B cell (primary cell): ENCODE results near the gene NDUFB10. TPM values are rescaled to one million over a fixed set of nuclear protein-coding genes. Genes with fewer than 3 reads are reported as not detected.

Experiments
- ATAC-seq: fragments of 200-7000 bp; cut with Tn5 transposase; one replicate; pipeline ENCODE4 v1.10.0; 2021; ENCODE audit warnings: low read depth, mild to moderate bottlenecking, moderate number of reproducible peaks, moderate library complexity
- CTCF ChIA-PET: fragments of 350-600 bp; sonication (Branson Sonifier 250); formaldehyde crosslinking; loops from one replicate; lab custom pipeline; 2021; ENCODE audit warnings: antibody characterized with exemption, inconsistent platforms; lab: Charles Lee
- POLR2A ChIA-PET: fragments of 350-600 bp; sonication (Branson Sonifier 250); formaldehyde crosslinking; loops from one replicate; lab custom pipeline; 2021; ENCODE audit warnings: antibody characterized with exemption; lab: Charles Lee
- DNase-seq: peaks from one replicate; pipeline ENCODE4 v3.0.0; 2013
- H2AFZ ChIP-seq: 2 replicates; pipeline ENCODE4 v1.6.1; 2012; ENCODE audit warnings: mild to moderate bottlenecking, low read depth, low read length; ENCODE audit not compliant: insufficient read depth, poor library complexity, severe bottlenecking
- H3K27ac ChIP-seq, 2 donors: 1 replicate in 1 of 2; 2 replicates in 1 of 2; pipeline ENCODE4 v1.5.1; 2012 to 2013; ENCODE audit warnings: low read length in 2 of 2, mild to moderate bottlenecking in 2 of 2, moderate library complexity in 1 of 2
- H3K27me3 ChIP-seq, 4 experiments: fragments of 200-600 bp in 1 of 4; sonication (generic) in 1 of 4; replicated peaks in 1 of 4; 1 replicate in 2 of 4; 2 replicates in 2 of 4; pipeline versions ENCODE4 v1.6.1 to v1.7.0; 2013 to 2016; ENCODE audit warnings: low read length in 3 of 4, mild to moderate bottlenecking in 2 of 4, mixed read lengths in 1 of 4, moderate library complexity in 1 of 4; ENCODE audit not compliant: insufficient read depth in 4 of 4, control insufficient read depth in 3 of 4; ENCODE audit errors: control extremely low read depth in 1 of 4
- H3K36me3 ChIP-seq, 2 experiments: replicated peaks in 1 of 2; 1 replicate in 1 of 2; 2 replicates in 1 of 2; pipeline versions ENCODE4 v1.6.1 to v1.7.1; 2013; ENCODE audit warnings: low read length in 1 of 2; ENCODE audit not compliant: insufficient read depth in 2 of 2, control insufficient read depth in 1 of 2; ENCODE audit errors: control extremely low read depth in 1 of 2, extremely low read depth in 1 of 2
- H3K4me1 ChIP-seq, 2 donors: fragments of 200-600 bp in 1 of 2; sonication (generic) in 1 of 2; 1 replicate in 1 of 2; 2 replicates in 1 of 2; pipeline versions ENCODE4 v1.5.1 to v1.6.1; 2013 to 2017; ENCODE audit warnings: low read length in 2 of 2; ENCODE audit not compliant: control insufficient read depth in 2 of 2, insufficient read depth in 2 of 2
- H3K4me2 ChIP-seq: replicated peaks from 2 replicates; pipeline ENCODE3; 2012; ENCODE audit warnings: mild to moderate bottlenecking, low read depth, low read length; ENCODE audit not compliant: poor library complexity, severe bottlenecking
- H3K4me3 ChIP-seq, 5 experiments: fragments of 200-600 bp in 1 of 5; sonication (generic) in 1 of 5; 1 replicate in 3 of 5; 2 replicates in 2 of 5; pipeline versions ENCODE4 v1.5.1 to v1.7.0; 2011 to 2016; ENCODE audit warnings: low read length in 4 of 5, mild to moderate bottlenecking in 4 of 5, low read depth in 2 of 5, control low read depth in 1 of 5, moderate library complexity in 1 of 5; ENCODE audit not compliant: insufficient read depth in 1 of 5; ENCODE audit errors: control extremely low read depth in 1 of 5, extremely low read depth in 1 of 5
- H3K79me2 ChIP-seq: fragments of 200-600 bp; sonication (generic); one replicate; pipeline ENCODE4 v1.6.0; 2016; ENCODE audit warnings: low read length; ENCODE audit not compliant: control insufficient read depth, insufficient read depth
- H3K9ac ChIP-seq: fragments of 200-600 bp; sonication (generic); 2 replicates; pipeline ENCODE4 v1.6.1; 2017; ENCODE audit warnings: mild to moderate bottlenecking, low read length, moderate library complexity
- H3K9me3 ChIP-seq, 3 donors: one replicate each; pipeline versions ENCODE4 v1.6.1 to v1.7.1; 2013; ENCODE audit warnings: low read length in 2 of 3; ENCODE audit not compliant: control insufficient read depth in 2 of 3, insufficient read depth in 1 of 3; ENCODE audit errors: control extremely low read depth in 1 of 3
- H4K20me1 ChIP-seq: 2 replicates; pipeline ENCODE4 v1.6.0; 2012; ENCODE audit warnings: mild to moderate bottlenecking, low read length; ENCODE audit not compliant: insufficient read depth, control insufficient read depth, poor library complexity, severe bottlenecking
- H3K27ac Mint-ChIP-seq: one replicate; pipeline ENCODE4 v1.8.0; 2021; ENCODE audit warnings: mixed read lengths
- H3K27me3 Mint-ChIP-seq: one replicate; pipeline ENCODE4 v1.8.0; 2021; ENCODE audit warnings: mixed read lengths
- H3K4me1 Mint-ChIP-seq: one replicate; pipeline ENCODE4 v1.8.0; 2021; ENCODE audit warnings: mixed read lengths
- H3K4me3 Mint-ChIP-seq: one replicate; pipeline ENCODE4 v1.8.0; 2021; ENCODE audit warnings: mixed read lengths
- H3K9me3 Mint-ChIP-seq: one replicate; pipeline ENCODE4 v1.8.0; 2022; ENCODE audit warnings: mixed read lengths; ENCODE audit not compliant: insufficient read depth
- CTCF ChIP-seq: fragments of 200-600 bp; IDR thresholded peaks from one replicate; pipeline ENCODE4 v1.8.0; 2022; ENCODE audit warnings: antibody characterized with exemption, mild to moderate bottlenecking
- EZH2 ChIP-seq: IDR thresholded peaks from 2 replicates; pipeline ENCODE4 v1.6.1; 2012; ENCODE audit warnings: borderline replicate concordance, low read depth, mild to moderate bottlenecking, moderate library complexity, low read length; ENCODE audit not compliant: insufficient read depth, poor library complexity, severe bottlenecking
- WGBS: methylation state at CpG from one replicate; pipeline ENCODE4 v1.1.5; 2013; ENCODE audit warnings: missing lambda C conversion rate; ENCODE audit not compliant: insufficient coverage; 5-methylcytosine and 5-hydroxymethylcytosine counted together
- intact Hi-C: fragments of 100-400 bp; cut with micrococcal nuclease; formaldehyde crosslinking; loops from one replicate; pipeline ENCODE4 v1.10.0; 2022
- polyA plus RNA-seq: library from polyadenylated mRNA; depleted of rRNA; stranded (reverse); fragments of >200 nt; gene quantifications from 2 replicates; pipeline ENCODE4 v1.2.3, GENCODE V29; 2012
- total RNA-seq, 2 donors: library from RNA; stranded (reverse); fragments of 120-200 nt in 1 of 2; gene quantifications; 1 replicate in 1 of 2; 2 replicates in 1 of 2; pipeline versions ENCODE4 v1.2.3 to v1.2.4, GENCODE V29; 2013 to 2022

NDUFB10 gene
- total and polyA plus RNA-seq, 2 donors (not counting 1 experiment from before 2014, with no cell fraction given) = 70.4 to 92.6 TPM

- 100% methylated on average over 7 of the region's 8 CpGs for whole genome bisulfite sequencing
- Histone ChIP-seq H3K27ac (no peak overlapping the region), H3K4me2 (no peak overlapping the region), H2AFZ (no peak overlapping the region), H3K4me3 (no peak overlapping the region), H3K4me1 (peaks cover 10 to 26% of the 10 kb centered on the region in 2 donors), H3K36me3 (peaks cover 0 to 42% of the 10 kb centered on the region in 2 experiments), H3K9me3 (peaks cover 0 to 6% (median 0%) of the 10 kb centered on the region in 3 donors), H3K27me3 (peaks cover 0 to 47% (median 11%) of the 10 kb centered on the region in 4 experiments), H4K20me1 (peaks cover 48% of the 10 kb centered on the region), H3K9ac (no peak overlapping the region), H3K79me2 (peaks cover 35% of the 10 kb centered on the region)
- no peak for DNase-seq
- H3K4me3 Mint-ChIP-seq = no peak overlapping the region
- intact Hi-C loops = no loop called here
- ATAC-seq = no peak
- CTCF ChIA-PET = no interaction called here
- no peaks in the 10 kb centered on the region for H3K9me3 Mint-ChIP-seq
- no peak for TF ChIP-seq EZH2
- TF ChIP-seq CTCF = no peak
- peaks cover 18% of the 10 kb centered on the region for H3K4me1 Mint-ChIP-seq
- H3K27ac Mint-ChIP-seq = no peak overlapping the region
- H3K27me3 Mint-ChIP-seq = no peaks in the 10 kb centered on the region
- POLR2A ChIA-PET = interaction anchor here (1.8 kb wide), 1 partner anchor 12 kb away, joined by 7 read pairs; the partner anchor contains the start of gene RPS2
Measured at GRCh38 chr16:1976216-1976520, 16.8 kb downstream of the NDUFB10 start.

- no peaks in the 10 kb centered on the region for H3K9me3 Mint-ChIP-seq
- ATAC-seq (no peak), DNase-seq (no peak)
- no peak overlapping the region for H3K4me3 Mint-ChIP-seq
- peaks cover 0 to 58% (median 16%) of the 10 kb centered on the region in 4 experiments for H3K27me3 ChIP-seq
- peaks cover 13% of the 10 kb centered on the region for H3K4me1 Mint-ChIP-seq
- peaks cover 0 to 6% (median 0%) of the 10 kb centered on the region in 3 donors for H3K9me3 ChIP-seq
- intact Hi-C loops = no loop called here
- no peak overlapping the region for H2AFZ ChIP-seq
- H3K36me3 ChIP-seq = peaks cover 0 to 42% of the 10 kb centered on the region in 2 experiments
- no peak overlapping the region for H3K4me3 ChIP-seq
- H3K27ac Mint-ChIP-seq = no peak overlapping the region
- H3K9ac ChIP-seq = no peak overlapping the region
- WGBS = 97% methylated on average over 33 of the region's 33 CpGs
- H3K27ac ChIP-seq = no peak overlapping the region
- H3K79me2 ChIP-seq = peaks cover 27% of the 10 kb centered on the region
- no peak overlapping the region for H3K4me2 ChIP-seq
- H4K20me1 ChIP-seq = peaks cover 48% of the 10 kb centered on the region
- no peaks in the 10 kb centered on the region for H3K27me3 Mint-ChIP-seq
- ChIA-PET CTCF (interaction anchor here (1.3 kb wide), 2 partner anchors 27 to 163 kb away, joined by 3 to 4 read pairs; no protein-coding TSS in a partner anchor), POLR2A (interaction anchor here (0.7 to 2.0 kb wide), 4 partner anchors 11 to 14 kb away, joined by 3 to 7 read pairs (median 4); partner anchors contain the start of genes RNF151 and RPS2)
- no peak for TF ChIP-seq EZH2
- TF ChIP-seq CTCF = no peak
- H3K4me1 ChIP-seq = peaks cover 9 to 21% of the 10 kb centered on the region in 2 donors
Measured at GRCh38 chr16:1976951-1977874, 17.9 kb downstream of the NDUFB10 start.
